ENCODE measurements around the gene ARHGAP9.
A peak's percentile ranks its signal among the peaks of the same experiment; 100 is the strongest.

Gene ARHGAP9

GRCh38 chr12:57470286-57470969 lies 9.2 kb downstream of the ARHGAP9 start:
- no peak for DNase-seq

- no peak for DNase-seq
Measured at GRCh38 chr12:57469296-57470164, 10.1 kb downstream of the ARHGAP9 start.

- no peak for DNase-seq
Measured at GRCh38 chr12:57467915-57468314, 11.8 kb downstream of the ARHGAP9 start.

- DNase-seq = no peak
Measured at GRCh38 chr12:57467212-57467874, 12.3 kb downstream of the ARHGAP9 start.

GRCh38 chr12:57465747-57466505 lies 13.7 kb downstream of the ARHGAP9 start:
- no peak for DNase-seq

GRCh38 chr12:57465030-57465746 lies 14.5 kb downstream of the ARHGAP9 start:
- DNase-seq = no peak

- no peak for DNase-seq
Measured at GRCh38 chr12:57464569-57464968, 15.1 kb downstream of the ARHGAP9 start.

GRCh38 chr12:57462912-57463253 lies 16.8 kb downstream of the ARHGAP9 start:
- no peak for DNase-seq

GRCh38 chr12:57462251-57462911 lies 17.3 kb downstream of the ARHGAP9 start:
- DNase-seq = peak; percentile 87

- DNase-seq = no peak
Measured at GRCh38 chr12:57461917-57462250, 17.8 kb downstream of the ARHGAP9 start.

- DNase-seq = no peak
Measured at GRCh38 chr12:57461276-57461916, 18.3 kb downstream of the ARHGAP9 start.

- no peak for DNase-seq
Measured at GRCh38 chr12:57460841-57461275, 18.8 kb downstream of the ARHGAP9 start.

GRCh38 chr12:57460468-57460784 lies 19.2 kb downstream of the ARHGAP9 start:
- DNase-seq = no peak

- no peak for DNase-seq
Measured at GRCh38 chr12:57459750-57460467, 19.8 kb downstream of the ARHGAP9 start, which contains the start of gene GLI1. TSS of gene GLI1 (plus strand) at chr12:57459785. CDS start at chr12:57463692, 3,907 bp downstream.

- peak; percentile 94 for DNase-seq
Measured at GRCh38 chr12:57459055-57459749, 20.5 kb downstream of the ARHGAP9 start.

GRCh38 chr12:57458665-57459054 lies 21.0 kb downstream of the ARHGAP9 start:
- DNase-seq = no peak

GRCh38 chr12:57456737-57457490 lies 22.8 kb downstream of the ARHGAP9 start:
- no peak for DNase-seq

GRCh38 chr12:57456145-57456700 lies 23.4 kb downstream of the ARHGAP9 start:
- peak; percentile 22 for DNase-seq
